ENCODE measurements around the gene ZNF398.

- TF ChIP-seq CREB1 (IDR thresholded peaks at IDR 0.05; ENCODE audit: low read depth) (no peak), MAX (IDR thresholded peaks at IDR 0.05) (no peak), NFIC (IDR thresholded peaks at IDR 0.05) (no peak), EP300 (IDR thresholded peaks at IDR 0.05; ENCODE audit: borderline replicate concordance) (no peak), TAF1 (IDR thresholded peaks at IDR 0.05; ENCODE audit: low read depth) (no peak), REST (IDR thresholded peaks at IDR 0.05; ENCODE audit: low read depth) (no peak), RAD21 (IDR thresholded peaks at IDR 0.05; ENCODE audit: low read depth) (no peak), TEAD4 (IDR thresholded peaks at IDR 0.05) (no peak), FOXM1 (IDR thresholded peaks at IDR 0.05; ENCODE audit: borderline replicate concordance, low read depth) (no peak)
These were observed 44.6 kb upstream of the ZNF398 start for GRCh38 chr7:149102666-149103065.

Data from Ishikawa (cell line).